ENCODE results near the gene ANKRD34A. TPM values are rescaled to one million over a fixed set of nuclear protein-coding genes. Genes with fewer than 3 reads are reported as not detected.

Gene ANKRD34A
- total and polyA plus RNA-seq, 2 experiments from 2014 or later: 0.16 to 0.35 TPM

DNA sequence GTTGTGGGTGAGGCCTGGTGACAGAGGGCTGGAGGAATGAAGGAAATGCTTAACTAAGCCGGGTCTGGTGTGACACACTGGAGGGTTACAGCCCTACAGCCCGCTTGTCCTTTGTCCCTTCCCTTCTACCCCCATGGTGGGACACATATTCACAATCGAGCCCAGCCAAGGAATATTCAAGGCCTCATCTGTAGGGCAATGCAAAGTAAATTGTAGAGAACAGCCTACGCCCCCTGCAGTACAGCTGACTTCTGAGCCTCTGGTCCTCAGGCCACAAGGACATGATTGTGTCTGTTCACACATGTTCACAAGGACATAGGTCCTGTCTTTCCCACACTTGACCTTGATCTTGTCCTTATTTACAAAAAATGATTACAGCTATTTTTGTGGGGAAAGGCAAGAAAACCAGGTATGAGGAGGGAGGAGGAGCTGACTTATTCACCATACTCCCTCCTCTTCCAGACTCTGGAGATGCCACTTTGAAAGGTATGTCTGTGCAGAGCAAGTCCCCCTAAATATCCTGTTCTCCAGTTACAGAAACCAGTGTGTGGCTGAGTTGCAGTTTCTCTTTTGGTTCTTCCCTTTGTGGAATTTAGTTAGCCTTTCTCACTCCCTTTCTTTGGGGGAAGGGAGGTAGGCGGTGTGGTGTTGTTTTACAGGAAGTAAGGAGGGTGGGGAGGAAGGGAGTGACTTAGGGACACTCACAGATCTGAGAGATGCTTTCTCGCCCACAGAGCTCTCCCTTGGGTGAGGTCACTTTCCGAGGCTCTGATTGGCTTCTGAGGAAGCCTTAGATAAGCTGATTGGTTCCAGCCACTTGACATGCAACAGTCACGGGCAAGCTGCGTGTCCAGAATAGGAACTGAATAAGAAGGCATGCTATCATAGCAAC lies 14.7 kb upstream of the ANKRD34A start:
- no peak overlapping the region for H3K27ac Mint-ChIP-seq
- no peak overlapping the region for H3K4me3 Mint-ChIP-seq
- TF ChIP-seq, protein P1, sequence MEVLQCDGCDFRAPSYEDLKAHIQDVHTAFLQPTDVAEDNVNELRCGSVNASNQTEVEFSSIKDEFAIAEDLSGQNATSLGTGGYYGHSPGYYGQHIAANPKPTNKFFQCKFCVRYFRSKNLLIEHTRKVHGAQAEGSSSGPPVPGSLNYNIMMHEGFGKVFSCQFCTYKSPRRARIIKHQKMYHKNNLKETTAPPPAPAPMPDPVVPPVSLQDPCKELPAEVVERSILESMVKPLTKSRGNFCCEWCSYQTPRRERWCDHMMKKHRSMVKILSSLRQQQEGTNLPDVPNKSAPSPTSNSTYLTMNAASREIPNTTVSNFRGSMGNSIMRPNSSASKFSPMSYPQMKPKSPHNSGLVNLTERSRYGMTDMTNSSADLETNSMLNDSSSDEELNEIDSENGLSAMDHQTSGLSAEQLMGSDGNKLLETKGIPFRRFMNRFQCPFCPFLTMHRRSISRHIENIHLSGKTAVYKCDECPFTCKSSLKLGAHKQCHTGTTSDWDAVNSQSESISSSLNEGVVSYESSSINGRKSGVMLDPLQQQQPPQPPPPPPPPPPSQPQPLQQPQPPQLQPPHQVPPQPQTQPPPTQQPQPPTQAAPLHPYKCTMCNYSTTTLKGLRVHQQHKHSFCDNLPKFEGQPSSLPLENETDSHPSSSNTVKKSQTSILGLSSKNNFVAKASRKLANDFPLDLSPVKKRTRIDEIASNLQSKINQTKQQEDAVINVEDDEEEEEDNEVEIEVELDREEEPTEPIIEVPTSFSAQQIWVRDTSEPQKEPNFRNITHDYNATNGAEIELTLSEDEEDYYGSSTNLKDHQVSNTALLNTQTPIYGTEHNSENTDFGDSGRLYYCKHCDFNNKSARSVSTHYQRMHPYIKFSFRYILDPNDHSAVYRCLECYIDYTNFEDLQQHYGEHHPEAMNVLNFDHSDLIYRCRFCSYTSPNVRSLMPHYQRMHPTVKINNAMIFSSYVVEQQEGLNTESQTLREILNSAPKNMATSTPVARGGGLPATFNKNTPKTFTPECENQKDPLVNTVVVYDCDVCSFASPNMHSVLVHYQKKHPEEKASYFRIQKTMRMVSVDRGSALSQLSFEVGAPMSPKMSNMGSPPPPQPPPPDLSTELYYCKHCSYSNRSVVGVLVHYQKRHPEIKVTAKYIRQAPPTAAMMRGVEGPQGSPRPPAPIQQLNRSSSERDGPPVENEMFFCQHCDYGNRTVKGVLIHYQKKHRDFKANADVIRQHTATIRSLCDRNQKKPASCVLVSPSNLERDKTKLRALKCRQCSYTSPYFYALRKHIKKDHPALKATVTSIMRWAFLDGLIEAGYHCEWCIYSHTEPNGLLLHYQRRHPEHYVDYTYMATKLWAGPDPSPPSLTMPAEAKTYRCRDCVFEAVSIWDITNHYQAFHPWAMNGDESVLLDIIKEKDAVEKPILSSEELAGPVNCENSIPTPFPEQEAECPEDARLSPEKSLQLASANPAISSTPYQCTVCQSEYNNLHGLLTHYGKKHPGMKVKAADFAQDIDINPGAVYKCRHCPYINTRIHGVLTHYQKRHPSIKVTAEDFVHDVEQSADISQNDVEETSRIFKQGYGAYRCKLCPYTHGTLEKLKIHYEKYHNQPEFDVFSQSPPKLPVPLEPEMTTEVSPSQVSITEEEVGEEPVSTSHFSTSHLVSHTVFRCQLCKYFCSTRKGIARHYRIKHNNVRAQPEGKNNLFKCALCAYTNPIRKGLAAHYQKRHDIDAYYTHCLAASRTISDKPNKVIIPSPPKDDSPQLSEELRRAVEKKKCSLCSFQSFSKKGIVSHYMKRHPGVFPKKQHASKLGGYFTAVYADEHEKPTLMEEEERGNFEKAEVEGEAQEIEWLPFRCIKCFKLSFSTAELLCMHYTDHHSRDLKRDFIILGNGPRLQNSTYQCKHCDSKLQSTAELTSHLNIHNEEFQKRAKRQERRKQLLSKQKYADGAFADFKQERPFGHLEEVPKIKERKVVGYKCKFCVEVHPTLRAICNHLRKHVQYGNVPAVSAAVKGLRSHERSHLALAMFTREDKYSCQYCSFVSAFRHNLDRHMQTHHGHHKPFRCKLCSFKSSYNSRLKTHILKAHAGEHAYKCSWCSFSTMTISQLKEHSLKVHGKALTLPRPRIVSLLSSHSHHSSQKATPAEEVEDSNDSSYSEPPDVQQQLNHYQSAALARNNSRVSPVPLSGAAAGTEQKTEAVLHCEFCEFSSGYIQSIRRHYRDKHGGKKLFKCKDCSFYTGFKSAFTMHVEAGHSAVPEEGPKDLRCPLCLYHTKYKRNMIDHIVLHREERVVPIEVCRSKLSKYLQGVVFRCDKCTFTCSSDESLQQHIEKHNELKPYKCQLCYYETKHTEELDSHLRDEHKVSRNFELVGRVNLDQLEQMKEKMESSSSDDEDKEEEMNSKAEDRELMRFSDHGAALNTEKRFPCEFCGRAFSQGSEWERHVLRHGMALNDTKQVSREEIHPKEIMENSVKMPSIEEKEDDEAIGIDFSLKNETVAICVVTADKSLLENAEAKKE (CRISPR knock-in tag; IDR thresholded peaks at IDR 0.05): no peak
- no peak for TF ChIP-seq EZH2phosphoT487 (IDR thresholded peaks at IDR 0.05; ENCODE audit: unreplicated experiment)
- no peak for TF ChIP-seq JUNB (IDR thresholded peaks at IDR 0.05; ENCODE audit: unreplicated experiment)
- no peak for TF ChIP-seq ZNF331 (CRISPR knock-in tag; IDR thresholded peaks at IDR 0.05; ENCODE audit: low read depth)
- peak; percentile 54; the same call in 1 of the 2 replicates for TF ChIP-seq CREB1 (CRISPR knock-in tag; IDR thresholded peaks at IDR 0.05; ENCODE audit: low read depth)
- TF ChIP-seq NANOG (IDR thresholded peaks at IDR 0.05; ENCODE audit: borderline replicate concordance): no peak
- TF ChIP-seq, protein P2, sequence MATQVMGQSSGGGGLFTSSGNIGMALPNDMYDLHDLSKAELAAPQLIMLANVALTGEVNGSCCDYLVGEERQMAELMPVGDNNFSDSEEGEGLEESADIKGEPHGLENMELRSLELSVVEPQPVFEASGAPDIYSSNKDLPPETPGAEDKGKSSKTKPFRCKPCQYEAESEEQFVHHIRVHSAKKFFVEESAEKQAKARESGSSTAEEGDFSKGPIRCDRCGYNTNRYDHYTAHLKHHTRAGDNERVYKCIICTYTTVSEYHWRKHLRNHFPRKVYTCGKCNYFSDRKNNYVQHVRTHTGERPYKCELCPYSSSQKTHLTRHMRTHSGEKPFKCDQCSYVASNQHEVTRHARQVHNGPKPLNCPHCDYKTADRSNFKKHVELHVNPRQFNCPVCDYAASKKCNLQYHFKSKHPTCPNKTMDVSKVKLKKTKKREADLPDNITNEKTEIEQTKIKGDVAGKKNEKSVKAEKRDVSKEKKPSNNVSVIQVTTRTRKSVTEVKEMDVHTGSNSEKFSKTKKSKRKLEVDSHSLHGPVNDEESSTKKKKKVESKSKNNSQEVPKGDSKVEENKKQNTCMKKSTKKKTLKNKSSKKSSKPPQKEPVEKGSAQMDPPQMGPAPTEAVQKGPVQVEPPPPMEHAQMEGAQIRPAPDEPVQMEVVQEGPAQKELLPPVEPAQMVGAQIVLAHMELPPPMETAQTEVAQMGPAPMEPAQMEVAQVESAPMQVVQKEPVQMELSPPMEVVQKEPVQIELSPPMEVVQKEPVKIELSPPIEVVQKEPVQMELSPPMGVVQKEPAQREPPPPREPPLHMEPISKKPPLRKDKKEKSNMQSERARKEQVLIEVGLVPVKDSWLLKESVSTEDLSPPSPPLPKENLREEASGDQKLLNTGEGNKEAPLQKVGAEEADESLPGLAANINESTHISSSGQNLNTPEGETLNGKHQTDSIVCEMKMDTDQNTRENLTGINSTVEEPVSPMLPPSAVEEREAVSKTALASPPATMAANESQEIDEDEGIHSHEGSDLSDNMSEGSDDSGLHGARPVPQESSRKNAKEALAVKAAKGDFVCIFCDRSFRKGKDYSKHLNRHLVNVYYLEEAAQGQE (IDR thresholded peaks at IDR 0.05; ENCODE audit: unreplicated experiment): no peak
- no peak for TF ChIP-seq ZNF114 (CRISPR knock-in tag; IDR thresholded peaks at IDR 0.05)
- TF ChIP-seq, protein P3, sequence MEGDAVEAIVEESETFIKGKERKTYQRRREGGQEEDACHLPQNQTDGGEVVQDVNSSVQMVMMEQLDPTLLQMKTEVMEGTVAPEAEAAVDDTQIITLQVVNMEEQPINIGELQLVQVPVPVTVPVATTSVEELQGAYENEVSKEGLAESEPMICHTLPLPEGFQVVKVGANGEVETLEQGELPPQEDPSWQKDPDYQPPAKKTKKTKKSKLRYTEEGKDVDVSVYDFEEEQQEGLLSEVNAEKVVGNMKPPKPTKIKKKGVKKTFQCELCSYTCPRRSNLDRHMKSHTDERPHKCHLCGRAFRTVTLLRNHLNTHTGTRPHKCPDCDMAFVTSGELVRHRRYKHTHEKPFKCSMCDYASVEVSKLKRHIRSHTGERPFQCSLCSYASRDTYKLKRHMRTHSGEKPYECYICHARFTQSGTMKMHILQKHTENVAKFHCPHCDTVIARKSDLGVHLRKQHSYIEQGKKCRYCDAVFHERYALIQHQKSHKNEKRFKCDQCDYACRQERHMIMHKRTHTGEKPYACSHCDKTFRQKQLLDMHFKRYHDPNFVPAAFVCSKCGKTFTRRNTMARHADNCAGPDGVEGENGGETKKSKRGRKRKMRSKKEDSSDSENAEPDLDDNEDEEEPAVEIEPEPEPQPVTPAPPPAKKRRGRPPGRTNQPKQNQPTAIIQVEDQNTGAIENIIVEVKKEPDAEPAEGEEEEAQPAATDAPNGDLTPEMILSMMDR (conservative IDR thresholded peaks at IDR 0.05; ENCODE audit: low read depth in 2 of 2): peak; percentile 51 to 54
- peak; percentile 51; the same call in 1 of the 2 replicates for TF ChIP-seq POLR2AphosphoS5 (IDR thresholded peaks at IDR 0.05; ENCODE audit: low read depth)
- no peak for TF ChIP-seq EZH2 (IDR thresholded peaks at IDR 0.05; ENCODE audit: low read depth, unreplicated experiment)
- TF ChIP-seq STAT1 (IDR thresholded peaks at IDR 0.05; ENCODE audit: unreplicated experiment): no peak
- TF ChIP-seq, protein P4, sequence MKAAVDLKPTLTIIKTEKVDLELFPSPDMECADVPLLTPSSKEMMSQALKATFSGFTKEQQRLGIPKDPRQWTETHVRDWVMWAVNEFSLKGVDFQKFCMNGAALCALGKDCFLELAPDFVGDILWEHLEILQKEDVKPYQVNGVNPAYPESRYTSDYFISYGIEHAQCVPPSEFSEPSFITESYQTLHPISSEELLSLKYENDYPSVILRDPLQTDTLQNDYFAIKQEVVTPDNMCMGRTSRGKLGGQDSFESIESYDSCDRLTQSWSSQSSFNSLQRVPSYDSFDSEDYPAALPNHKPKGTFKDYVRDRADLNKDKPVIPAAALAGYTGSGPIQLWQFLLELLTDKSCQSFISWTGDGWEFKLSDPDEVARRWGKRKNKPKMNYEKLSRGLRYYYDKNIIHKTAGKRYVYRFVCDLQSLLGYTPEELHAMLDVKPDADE (IDR thresholded peaks at IDR 0.05): no peak
- ATAC-seq (peak; percentile 94), DNase-seq (ENCODE audit: low spot score) (peak; percentile 98)
- Histone ChIP-seq H3F3A (replicated peaks; ENCODE audit: low read depth) (no peaks in the 10 kb centered on the region), H3K4me2 (peak overlapping the region; percentile 54), H3K9me2 (ENCODE audit: insufficient read depth) (no peaks in the 10 kb centered on the region), H3K27me3 (ENCODE audit: insufficient read depth) (no peaks in the 10 kb centered on the region), H3K27ac (ENCODE audit: low read depth) (peak overlapping the region; percentile 91), H4K20me1 (replicated peaks; ENCODE audit: insufficient read depth) (no peaks in the 10 kb centered on the region), H3K36me3 (ENCODE audit: insufficient read depth) (no peaks in the 10 kb centered on the region), H3K79me2 (replicated peaks; ENCODE audit: insufficient read depth) (no peaks in the 10 kb centered on the region), H2AFZ (no peak overlapping the region), H3K4me3 (peak overlapping the region; percentile 36), H3K4me1 (ENCODE audit: insufficient read depth) (peaks cover 17% of the 10 kb centered on the region)
- peaks cover 9% of the 10 kb centered on the region for H3K4me1 Mint-ChIP-seq
- H3K9me3 Mint-ChIP-seq: no peaks in the 10 kb centered on the region
- H3K36me3 Mint-ChIP-seq (ENCODE audit: low read depth): no peaks in the 10 kb centered on the region
- H3K27me3 Mint-ChIP-seq (ENCODE audit: insufficient read depth, low read depth, poor library complexity): peaks cover 2% of the 10 kb centered on the region
